HEK293 (cell line): ENCODE data around the gene TRIM65.

ENCODE experiments used
- BCL11B ChIP-seq: fragments of 450-650 bp; formaldehyde crosslinking; IDR thresholded peaks from 2 replicates; pipeline ENCODE4 v1.5.1; 2016; ENCODE audit warnings: low read depth, missing biosample characterization, missing genetic modification characterization
- GLI4 ChIP-seq: fragments of 450-650 bp; formaldehyde crosslinking; IDR thresholded peaks from 2 replicates; pipeline ENCODE4 v1.5.1; 2016; ENCODE audit warnings: missing biosample characterization, missing genetic modification characterization
- GLIS1 ChIP-seq: fragments of 450-650 bp; formaldehyde crosslinking; IDR thresholded peaks from 2 replicates; pipeline ENCODE4 v1.5.1; 2016; ENCODE audit warnings: missing biosample characterization, missing genetic modification characterization
- HOXA7 ChIP-seq: sonication (generic); formaldehyde crosslinking; IDR thresholded peaks from 2 replicates; pipeline ENCODE4 v1.8.1; 2022; ENCODE audit warnings: missing genetic modification reagents, borderline replicate concordance
- KLF1 ChIP-seq: fragments of 450-650 bp; formaldehyde crosslinking; IDR thresholded peaks from 2 replicates; pipeline ENCODE4 v1.5.1; 2016; ENCODE audit warnings: missing biosample characterization, missing genetic modification characterization
- MZF1 ChIP-seq: fragments of 450-650 bp; formaldehyde crosslinking; IDR thresholded peaks from 2 replicates; pipeline ENCODE4 v1.5.1; 2017; ENCODE audit warnings: missing biosample characterization, missing genetic modification characterization, borderline replicate concordance
- OSR2 ChIP-seq: fragments of 450-650 bp; formaldehyde crosslinking; IDR thresholded peaks from 2 replicates; pipeline ENCODE4 v1.5.1; 2016; ENCODE audit warnings: missing biosample characterization, missing genetic modification characterization
- SP3 ChIP-seq: fragments of 450-650 bp; formaldehyde crosslinking; IDR thresholded peaks from 2 replicates; pipeline ENCODE4 v1.5.1; 2016; ENCODE audit warnings: missing biosample characterization, missing genetic modification characterization
- SP7 ChIP-seq: fragments of 450-650 bp; formaldehyde crosslinking; IDR thresholded peaks from 2 replicates; pipeline ENCODE4 v1.5.1; 2016; ENCODE audit warnings: missing biosample characterization, missing genetic modification characterization
- WT1 ChIP-seq: fragments of 450-650 bp; formaldehyde crosslinking; IDR thresholded peaks from 2 replicates; pipeline ENCODE4 v1.5.1; 2016; ENCODE audit warnings: missing biosample characterization, missing genetic modification characterization
- YY1 ChIP-seq: fragments of 450-650 bp; formaldehyde crosslinking; IDR thresholded peaks from 2 replicates; pipeline ENCODE4 v1.5.1; 2018; ENCODE audit warnings: missing biosample characterization, missing genetic modification characterization
- YY2 ChIP-seq: fragments of 450-650 bp; formaldehyde crosslinking; IDR thresholded peaks from 2 replicates; pipeline ENCODE4 v1.5.1; 2016; ENCODE audit warnings: missing biosample characterization, missing genetic modification characterization
- ZBTB1 ChIP-seq: fragments of 450-650 bp; formaldehyde crosslinking; IDR thresholded peaks from 2 replicates; pipeline ENCODE4 v1.5.1; 2016; ENCODE audit warnings: missing biosample characterization, missing genetic modification characterization
- ZBTB48 ChIP-seq: fragments of 450-650 bp; formaldehyde crosslinking; IDR thresholded peaks from 2 replicates; pipeline ENCODE4 v1.5.1; 2016; ENCODE audit warnings: missing biosample characterization, missing genetic modification characterization
- ZBTB7A ChIP-seq: fragments of 450-650 bp; formaldehyde crosslinking; IDR thresholded peaks from 2 replicates; pipeline ENCODE4 v1.5.1; 2016; ENCODE audit warnings: low read depth, missing biosample characterization, missing genetic modification characterization
- ZEB2 ChIP-seq: fragments of 450-650 bp; formaldehyde crosslinking; IDR thresholded peaks from 2 replicates; pipeline ENCODE4 v1.5.1; 2016; ENCODE audit warnings: missing biosample characterization, missing genetic modification characterization
- ZFP69B ChIP-seq: fragments of 450-650 bp; formaldehyde crosslinking; IDR thresholded peaks from 2 replicates; pipeline ENCODE4 v1.5.1; 2016; ENCODE audit warnings: missing biosample characterization, missing genetic modification characterization
- ZNF10 ChIP-seq: fragments of 450-650 bp; formaldehyde crosslinking; IDR thresholded peaks from 2 replicates; pipeline ENCODE4 v1.5.1; 2017; ENCODE audit warnings: missing biosample characterization, missing genetic modification characterization
- ZNF133 ChIP-seq: fragments of 450-650 bp; formaldehyde crosslinking; IDR thresholded peaks from 2 replicates; pipeline ENCODE4 v1.5.1; 2016; ENCODE audit warnings: missing biosample characterization, missing genetic modification characterization
- ZNF2 ChIP-seq: fragments of 450-650 bp; formaldehyde crosslinking; IDR thresholded peaks from 2 replicates; pipeline ENCODE4 v1.5.1; 2016; ENCODE audit warnings: missing biosample characterization, missing genetic modification characterization
- ZNF221 ChIP-seq: fragments of 450-650 bp; formaldehyde crosslinking; IDR thresholded peaks from 2 replicates; pipeline ENCODE4 v1.5.1; 2017; ENCODE audit warnings: missing biosample characterization, missing genetic modification characterization, borderline replicate concordance
- ZNF248 ChIP-seq: fragments of 450-650 bp; formaldehyde crosslinking; IDR thresholded peaks from 2 replicates; pipeline ENCODE4 v1.5.1; 2017; ENCODE audit warnings: missing biosample characterization, missing genetic modification characterization
- ZNF341 ChIP-seq: fragments of 450-650 bp; formaldehyde crosslinking; IDR thresholded peaks from 2 replicates; pipeline ENCODE4; 2016; ENCODE audit warnings: low read depth, missing biosample characterization, missing genetic modification characterization
- ZNF354C ChIP-seq: fragments of 450-650 bp; formaldehyde crosslinking; IDR thresholded peaks from 2 replicates; pipeline ENCODE4 v1.5.1; 2016; ENCODE audit warnings: missing biosample characterization, missing genetic modification characterization, low read depth, borderline replicate concordance
- ZNF544 ChIP-seq: fragments of 450-650 bp; formaldehyde crosslinking; IDR thresholded peaks from 2 replicates; pipeline ENCODE4 v1.5.0; 2017; ENCODE audit warnings: missing biosample characterization, missing genetic modification characterization
- ZNF558 ChIP-seq: fragments of 450-650 bp; formaldehyde crosslinking; IDR thresholded peaks from 2 replicates; pipeline ENCODE4 v1.5.1; 2016; ENCODE audit warnings: missing biosample characterization, missing genetic modification characterization
- ZNF600 ChIP-seq: fragments of 450-650 bp; formaldehyde crosslinking; IDR thresholded peaks from 2 replicates; pipeline ENCODE4 v1.5.1; 2016; ENCODE audit warnings: missing biosample characterization, missing genetic modification characterization
- ZNF830 ChIP-seq: fragments of 450-650 bp; IDR thresholded peaks from 2 replicates; pipeline ENCODE4 v1.5.0; 2018; ENCODE audit warnings: missing biosample characterization, missing genetic modification characterization, low read depth, mild to moderate bottlenecking, moderate library complexity
- ZNF843 ChIP-seq: fragments of 450-650 bp; formaldehyde crosslinking; IDR thresholded peaks from 2 replicates; pipeline ENCODE4 v1.5.1; 2016; ENCODE audit warnings: missing biosample characterization, missing genetic modification characterization
- TF ChIP-seq, protein P1 (sequence below): fragments of 450-650 bp; formaldehyde crosslinking; IDR thresholded peaks from 2 replicates; pipeline ENCODE4 v1.5.1; 2016; ENCODE audit warnings: missing biosample characterization, missing genetic modification characterization
- TF ChIP-seq, protein P2 (sequence below): fragments of 450-650 bp; formaldehyde crosslinking; IDR thresholded peaks from 2 replicates; pipeline ENCODE4 v1.5.0; 2017; ENCODE audit warnings: missing biosample characterization, missing genetic modification characterization, borderline replicate concordance
- TF ChIP-seq, protein P3 (sequence below): fragments of 450-650 bp; formaldehyde crosslinking; IDR thresholded peaks from 2 replicates; pipeline ENCODE4 v1.5.1; 2016; ENCODE audit warnings: missing biosample characterization, missing genetic modification characterization
- TF ChIP-seq, protein P4 (sequence below): fragments of 450-650 bp; formaldehyde crosslinking; IDR thresholded peaks from 2 replicates; pipeline ENCODE4 v1.5.1; 2017; ENCODE audit warnings: missing biosample characterization, missing genetic modification characterization

The TRIM65 gene

DNA sequence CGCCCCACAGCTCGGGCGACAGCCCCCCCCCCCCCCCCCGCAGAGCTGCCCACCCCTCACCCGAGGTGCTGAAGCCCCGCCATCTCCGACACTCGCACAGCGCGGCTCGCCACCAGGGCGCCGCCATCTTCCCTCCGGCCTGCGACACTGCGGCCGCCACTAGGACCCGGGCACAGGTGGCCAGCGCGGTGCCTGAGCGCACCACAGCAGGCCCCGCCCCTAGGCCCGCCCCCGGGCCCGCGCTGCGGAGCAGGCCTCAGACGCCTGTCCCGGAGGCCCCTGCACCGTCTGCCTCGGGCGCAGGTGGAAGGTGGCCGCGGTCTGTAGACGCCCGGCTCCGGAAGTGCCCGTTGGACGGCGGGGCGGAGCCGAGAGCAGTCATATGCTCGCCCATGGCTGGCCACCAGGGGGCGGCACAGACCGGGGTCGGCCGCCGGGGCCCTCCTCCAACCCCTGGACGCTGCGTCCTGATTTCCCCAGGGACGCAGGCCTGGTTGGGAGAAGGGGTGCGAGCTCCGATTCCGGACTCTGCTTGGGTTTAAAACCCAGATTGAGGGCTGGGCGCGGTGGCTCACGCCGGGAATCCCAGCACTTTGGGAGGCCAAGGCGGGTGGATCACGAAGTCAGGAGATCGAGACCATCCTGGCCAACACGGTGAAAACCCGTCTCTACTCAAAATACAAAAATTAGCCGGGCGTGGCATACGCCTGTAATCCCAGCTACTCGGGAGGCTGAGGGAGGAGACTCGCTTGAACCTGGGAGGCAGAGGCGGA lies 8.2 kb upstream of the TRIM65 start, which contains the start of gene MRPL38 (continued):
- TF ChIP-seq, protein P1, sequence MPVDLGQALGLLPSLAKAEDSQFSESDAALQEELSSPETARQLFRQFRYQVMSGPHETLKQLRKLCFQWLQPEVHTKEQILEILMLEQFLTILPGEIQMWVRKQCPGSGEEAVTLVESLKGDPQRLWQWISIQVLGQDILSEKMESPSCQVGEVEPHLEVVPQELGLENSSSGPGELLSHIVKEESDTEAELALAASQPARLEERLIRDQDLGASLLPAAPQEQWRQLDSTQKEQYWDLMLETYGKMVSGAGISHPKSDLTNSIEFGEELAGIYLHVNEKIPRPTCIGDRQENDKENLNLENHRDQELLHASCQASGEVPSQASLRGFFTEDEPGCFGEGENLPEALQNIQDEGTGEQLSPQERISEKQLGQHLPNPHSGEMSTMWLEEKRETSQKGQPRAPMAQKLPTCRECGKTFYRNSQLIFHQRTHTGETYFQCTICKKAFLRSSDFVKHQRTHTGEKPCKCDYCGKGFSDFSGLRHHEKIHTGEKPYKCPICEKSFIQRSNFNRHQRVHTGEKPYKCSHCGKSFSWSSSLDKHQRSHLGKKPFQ (tag by site-specific recombination), result 0 out of 2 replicates have a peak, but pooled peaks have one; percentile 46
- TF ChIP-seq ZNF558, result 0 out of 2 replicates have a peak, but pooled peaks have one; percentile 12
- TF ChIP-seq ZNF354C (tag by site-specific recombination), result no peak
- peak; percentile 78 for TF ChIP-seq ZFP69B (tag by site-specific recombination)
- peak; percentile 77 for TF ChIP-seq GLIS1 (tag by site-specific recombination)
- no peak; the same call in 1 of the 2 replicates for TF ChIP-seq ZBTB1
- peak; percentile 84 for TF ChIP-seq YY2
- TF ChIP-seq SP7 (tag by site-specific recombination), result peak; percentile 91
- TF ChIP-seq, protein P2, sequence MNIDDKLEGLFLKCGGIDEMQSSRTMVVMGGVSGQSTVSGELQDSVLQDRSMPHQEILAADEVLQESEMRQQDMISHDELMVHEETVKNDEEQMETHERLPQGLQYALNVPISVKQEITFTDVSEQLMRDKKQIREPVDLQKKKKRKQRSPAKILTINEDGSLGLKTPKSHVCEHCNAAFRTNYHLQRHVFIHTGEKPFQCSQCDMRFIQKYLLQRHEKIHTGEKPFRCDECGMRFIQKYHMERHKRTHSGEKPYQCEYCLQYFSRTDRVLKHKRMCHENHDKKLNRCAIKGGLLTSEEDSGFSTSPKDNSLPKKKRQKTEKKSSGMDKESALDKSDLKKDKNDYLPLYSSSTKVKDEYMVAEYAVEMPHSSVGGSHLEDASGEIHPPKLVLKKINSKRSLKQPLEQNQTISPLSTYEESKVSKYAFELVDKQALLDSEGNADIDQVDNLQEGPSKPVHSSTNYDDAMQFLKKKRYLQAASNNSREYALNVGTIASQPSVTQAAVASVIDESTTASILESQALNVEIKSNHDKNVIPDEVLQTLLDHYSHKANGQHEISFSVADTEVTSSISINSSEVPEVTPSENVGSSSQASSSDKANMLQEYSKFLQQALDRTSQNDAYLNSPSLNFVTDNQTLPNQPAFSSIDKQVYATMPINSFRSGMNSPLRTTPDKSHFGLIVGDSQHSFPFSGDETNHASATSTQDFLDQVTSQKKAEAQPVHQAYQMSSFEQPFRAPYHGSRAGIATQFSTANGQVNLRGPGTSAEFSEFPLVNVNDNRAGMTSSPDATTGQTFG, result no peak
- TF ChIP-seq MZF1 (tag by site-specific recombination), result peak; percentile 33; the same call in 1 of the 2 replicates
- peak; percentile 88 for TF ChIP-seq KLF1 (tag by site-specific recombination)
- peak; percentile 70 for TF ChIP-seq ZNF843 (tag by site-specific recombination)
- TF ChIP-seq WT1, result peak; percentile 77
- TF ChIP-seq ZNF248 (tag by site-specific recombination), result no peak
- TF ChIP-seq ZNF2 (tag by site-specific recombination), result peak; percentile 96
- TF ChIP-seq GLI4 (tag by site-specific recombination), result no peak
- peak; percentile 100 for TF ChIP-seq ZEB2 (tag by site-specific recombination)
- peak; percentile 64; the same call in 1 of the 2 replicates for TF ChIP-seq ZNF10 (tag by site-specific recombination)
- TF ChIP-seq ZBTB7A (tag by site-specific recombination), result peak; percentile 89
- TF ChIP-seq SP3 (tag by site-specific recombination), result peak; percentile 96
- TF ChIP-seq ZNF341 (tag by site-specific recombination), result peak; percentile 29; the same call in 1 of the 2 replicates
- peak; percentile 95 for TF ChIP-seq BCL11B
- no peak for TF ChIP-seq ZNF830
- no peak for TF ChIP-seq ZNF221 (tag by site-specific recombination)
- TF ChIP-seq, protein P3, sequence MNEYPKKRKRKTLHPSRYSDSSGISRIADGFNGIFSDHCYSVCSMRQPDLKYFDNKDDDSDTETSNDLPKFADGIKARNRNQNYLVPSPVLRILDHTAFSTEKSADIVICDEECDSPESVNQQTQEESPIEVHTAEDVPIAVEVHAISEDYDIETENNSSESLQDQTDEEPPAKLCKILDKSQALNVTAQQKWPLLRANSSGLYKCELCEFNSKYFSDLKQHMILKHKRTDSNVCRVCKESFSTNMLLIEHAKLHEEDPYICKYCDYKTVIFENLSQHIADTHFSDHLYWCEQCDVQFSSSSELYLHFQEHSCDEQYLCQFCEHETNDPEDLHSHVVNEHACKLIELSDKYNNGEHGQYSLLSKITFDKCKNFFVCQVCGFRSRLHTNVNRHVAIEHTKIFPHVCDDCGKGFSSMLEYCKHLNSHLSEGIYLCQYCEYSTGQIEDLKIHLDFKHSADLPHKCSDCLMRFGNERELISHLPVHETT, result peak; percentile 87
- peak; percentile 89 for TF ChIP-seq ZBTB48 (tag by site-specific recombination)
- 0 out of 2 replicates have a peak, but pooled peaks have one; percentile 15 for TF ChIP-seq OSR2 (tag by site-specific recombination)
- no peak for TF ChIP-seq ZNF544 (tag by site-specific recombination)
- TF ChIP-seq, protein P4, sequence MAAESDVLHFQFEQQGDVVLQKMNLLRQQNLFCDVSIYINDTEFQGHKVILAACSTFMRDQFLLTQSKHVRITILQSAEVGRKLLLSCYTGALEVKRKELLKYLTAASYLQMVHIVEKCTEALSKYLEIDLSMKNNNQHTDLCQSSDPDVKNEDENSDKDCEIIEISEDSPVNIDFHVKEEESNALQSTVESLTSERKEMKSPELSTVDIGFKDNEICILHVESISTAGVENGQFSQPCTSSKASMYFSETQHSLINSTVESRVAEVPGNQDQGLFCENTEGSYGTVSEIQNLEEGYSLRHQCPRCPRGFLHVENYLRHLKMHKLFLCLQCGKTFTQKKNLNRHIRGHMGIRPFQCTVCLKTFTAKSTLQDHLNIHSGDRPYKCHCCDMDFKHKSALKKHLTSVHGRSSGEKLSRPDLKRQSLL, result peak; percentile 61
- TF ChIP-seq ZNF133 (tag by site-specific recombination), result no peak
- peak; percentile 99 for TF ChIP-seq ZNF600 (tag by site-specific recombination)
- peak; percentile 79 for TF ChIP-seq YY1 (tag by site-specific recombination)
- no peak for TF ChIP-seq HOXA7 (CRISPR knock-in tag)
